Dermis blood vessel endothelial cell (primary cell): ENCODE measurements around the gene ARNT2. TPM values are rescaled to one million over a fixed set of nuclear protein-coding genes. Genes with fewer than 3 reads are reported as not detected.

Experiments used
- DNase-seq: peaks from one replicate; pipeline ENCODE4 v3.0.0; 2010
- total RNA-seq: library from RNA; depleted of rRNA; stranded (reverse); fragments of >200 nt; gene quantifications from 2 replicates; pipeline ENCODE4 v1.2.3, GENCODE V29; 2014

Gene ARNT2
- total RNA-seq, 1 donor from 2014 or later, result 0.34 TPM

GRCh38 chr15:80414546-80415357 lies 10.6 kb downstream of the ARNT2 start:
- DNase-seq, result no peak

GRCh38 chr15:80415358-80415670 lies 11.1 kb downstream of the ARNT2 start:
- no peak for DNase-seq

GRCh38 chr15:80416702-80417101 lies 12.5 kb downstream of the ARNT2 start:
- no peak for DNase-seq

- peak; percentile 65 for DNase-seq
Observed at GRCh38 chr15:80418892-80419537, 14.8 kb downstream of the ARNT2 start.

DNA sequence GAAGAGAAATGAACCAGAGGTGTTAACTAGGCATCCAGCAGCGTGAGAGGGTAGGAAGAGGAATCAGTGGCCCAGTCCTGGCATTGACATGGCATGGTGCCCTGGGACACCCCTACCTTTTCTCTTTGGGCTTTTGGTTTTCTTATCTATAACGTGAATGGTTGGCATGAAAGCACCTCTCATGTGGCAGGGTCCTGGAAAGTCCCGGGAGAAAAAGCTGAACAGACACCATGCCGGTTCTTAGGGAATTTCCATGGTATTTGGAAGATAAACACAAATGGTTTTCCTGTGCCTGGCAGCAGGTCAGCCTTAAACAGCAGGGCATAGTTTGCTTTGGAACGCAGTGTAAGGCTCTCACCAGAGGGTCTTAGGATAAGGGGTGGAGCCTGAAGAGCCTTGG lies 15.4 kb downstream of the ARNT2 start:
- peak; percentile 20 for DNase-seq

DNA sequence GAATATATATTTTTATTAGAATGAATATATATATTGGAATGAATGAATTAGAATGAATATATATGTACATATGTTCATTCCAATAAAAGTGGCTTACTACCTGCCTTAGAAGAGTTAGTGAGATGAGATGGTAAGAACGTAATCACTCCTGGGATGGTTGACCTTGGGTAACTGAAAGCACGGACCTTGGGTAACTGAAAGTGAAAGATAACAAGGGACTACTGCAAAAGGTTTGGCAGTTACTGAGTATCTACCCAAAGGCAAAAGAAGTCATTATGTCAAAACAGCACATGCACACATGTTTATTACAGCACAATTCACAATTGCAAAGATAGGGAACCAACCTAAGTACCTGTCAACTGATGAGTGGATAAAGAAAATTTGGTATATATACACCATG lies 16.5 kb downstream of the ARNT2 start:
- no peak for DNase-seq

DNA sequence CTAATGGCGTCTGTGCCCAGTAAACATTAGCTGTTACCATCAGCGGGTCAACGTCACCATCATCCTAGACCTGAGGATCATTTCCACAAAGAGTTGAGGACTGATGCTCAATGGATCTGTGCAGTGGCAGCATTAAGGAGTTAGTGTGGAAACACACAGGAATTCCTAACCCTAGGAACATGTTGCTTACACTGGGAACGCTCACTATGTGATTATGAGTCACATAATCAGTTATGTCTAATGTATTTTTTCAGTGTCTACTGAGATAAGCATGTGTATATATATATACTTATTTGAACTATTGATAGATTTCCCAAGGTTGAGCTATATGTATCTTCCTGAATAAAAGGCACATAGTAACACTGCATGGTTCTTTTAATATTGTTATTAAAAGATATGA lies 19.0 kb downstream of the ARNT2 start:
- DNase-seq, result no peak

- DNase-seq, result no peak
Observed at GRCh38 chr15:80424381-80424780, 20.2 kb downstream of the ARNT2 start.

- DNase-seq, result no peak
Observed at GRCh38 chr15:80426316-80426715, 22.1 kb downstream of the ARNT2 start.

- DNase-seq, result no peak
Observed at GRCh38 chr15:80429964-80430363, 25.8 kb downstream of the ARNT2 start.

- DNase-seq, result no peak
Observed at GRCh38 chr15:80431635-80432344, 27.6 kb downstream of the ARNT2 start.

DNA sequence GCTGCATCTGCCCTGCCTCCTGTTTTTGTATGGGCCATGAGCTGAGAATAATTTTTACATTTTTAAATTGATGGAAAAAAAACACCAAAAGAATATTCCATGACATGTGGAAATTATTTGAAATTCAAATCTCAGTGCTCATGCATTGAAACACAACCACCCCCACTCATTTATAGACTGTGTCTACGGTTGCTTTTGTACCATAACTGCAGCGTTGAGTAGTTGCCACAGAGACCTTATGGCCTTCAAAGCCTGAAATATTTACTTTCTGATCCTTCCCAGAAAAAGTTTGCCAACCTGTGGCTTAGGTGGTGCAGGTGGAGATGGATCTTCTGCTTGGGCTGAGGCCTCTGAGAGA lies 28.1 kb downstream of the ARNT2 start:
- no peak for DNase-seq

DNA sequence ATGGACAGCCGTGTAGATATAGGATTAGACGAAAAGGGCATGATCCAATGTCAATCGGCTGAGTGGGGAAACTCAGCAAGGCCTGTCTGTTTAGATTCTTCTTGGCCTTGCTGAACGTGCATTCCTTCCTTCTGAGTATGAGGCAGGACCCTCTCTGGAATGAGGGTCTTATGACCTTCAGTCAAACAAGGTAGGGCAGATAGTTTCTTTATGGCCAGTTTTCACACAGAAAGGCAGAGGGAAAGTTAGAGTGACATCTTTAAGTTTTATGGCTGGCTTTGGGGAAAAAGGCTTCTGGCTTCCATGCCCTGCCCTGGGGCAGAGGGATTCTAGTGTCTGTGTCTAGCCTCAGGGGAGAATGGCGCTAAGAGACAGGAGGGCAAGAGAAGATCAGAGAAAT lies 29.7 kb downstream of the ARNT2 start:
- DNase-seq, result no peak

DNA sequence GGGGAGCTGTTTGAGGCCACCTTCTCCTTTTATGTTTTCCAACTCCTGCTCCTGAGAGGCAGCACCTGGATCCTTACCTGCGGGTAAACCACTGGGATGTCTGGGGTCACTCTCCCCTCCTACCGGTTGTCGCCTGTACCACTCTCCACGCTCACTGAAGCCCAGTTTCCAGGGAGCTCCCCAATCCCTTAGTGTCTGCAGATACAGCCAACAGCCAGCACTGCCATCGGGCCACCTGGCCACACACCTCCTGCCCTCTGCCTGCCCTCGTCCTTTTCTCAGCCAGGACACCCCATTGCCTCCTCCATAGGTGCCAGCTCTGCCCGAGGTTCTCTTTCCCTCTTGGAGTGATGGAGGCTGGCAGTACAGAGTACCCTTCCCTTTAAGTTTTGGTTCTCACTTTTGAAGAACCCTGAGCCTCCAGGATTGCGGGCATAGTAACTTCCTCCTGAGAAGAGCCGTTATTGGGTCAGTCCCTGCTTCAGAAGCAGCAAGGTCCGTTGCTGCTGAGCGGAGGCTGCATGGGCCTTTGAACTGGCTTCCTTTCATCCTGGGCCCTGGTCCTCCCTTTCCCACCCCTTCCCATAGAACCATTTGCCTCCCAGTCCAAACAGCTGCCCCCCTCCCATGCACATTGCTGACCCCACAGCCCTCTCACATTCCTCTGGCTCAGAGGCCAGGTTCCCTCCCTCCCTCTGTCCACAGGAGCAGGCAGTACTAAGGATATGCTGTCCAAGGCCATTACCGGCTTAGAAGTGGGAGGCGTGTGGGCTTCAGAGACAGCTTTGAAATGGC lies 30.9 kb downstream of the ARNT2 start:
- no peak for DNase-seq

GRCh38 chr15:80436511-80437307 lies 32.5 kb downstream of the ARNT2 start:
- DNase-seq, result peak; percentile 7

- DNase-seq, result no peak
Observed at GRCh38 chr15:80437334-80437891, 33.2 kb downstream of the ARNT2 start.

DNA sequence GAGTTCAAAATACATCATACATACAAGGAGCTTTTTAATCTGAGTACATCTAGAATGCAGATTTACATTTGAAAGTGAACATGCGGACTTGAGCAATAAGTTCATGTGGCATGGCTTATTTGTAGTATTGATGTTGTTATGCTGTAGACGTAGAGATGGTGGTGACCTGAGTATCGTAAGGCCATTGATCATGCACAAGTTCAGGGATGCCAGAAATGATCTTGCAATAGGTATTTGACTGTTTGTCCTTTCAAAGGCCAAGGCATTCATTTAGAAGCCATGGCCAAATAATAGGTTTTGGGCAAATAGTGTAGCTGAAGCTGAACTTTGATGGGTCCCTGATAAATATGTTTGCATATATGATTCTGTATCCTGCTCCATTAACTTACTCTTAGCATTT lies 35.0 kb downstream of the ARNT2 start:
- DNase-seq, result no peak

DNA sequence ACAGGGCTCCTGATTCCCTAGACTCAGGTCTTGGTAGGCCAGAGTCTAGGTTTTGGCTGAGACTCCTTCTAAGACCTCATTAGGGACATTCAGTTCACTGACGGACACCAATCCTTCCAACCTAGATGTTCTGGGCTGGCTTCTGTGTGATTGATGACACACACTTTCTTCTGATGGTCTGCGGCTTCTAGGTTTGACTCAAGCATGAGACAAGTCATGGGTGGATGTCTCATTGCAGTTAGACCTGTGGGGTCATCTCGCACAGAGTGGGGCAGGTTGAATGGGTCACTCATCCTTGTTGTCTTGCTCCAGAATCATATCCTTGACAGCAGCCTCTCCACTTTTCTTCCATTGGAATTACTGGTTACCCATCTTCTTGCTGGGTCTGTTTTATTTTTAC lies 35.8 kb downstream of the ARNT2 start:
- no peak for DNase-seq

DNA sequence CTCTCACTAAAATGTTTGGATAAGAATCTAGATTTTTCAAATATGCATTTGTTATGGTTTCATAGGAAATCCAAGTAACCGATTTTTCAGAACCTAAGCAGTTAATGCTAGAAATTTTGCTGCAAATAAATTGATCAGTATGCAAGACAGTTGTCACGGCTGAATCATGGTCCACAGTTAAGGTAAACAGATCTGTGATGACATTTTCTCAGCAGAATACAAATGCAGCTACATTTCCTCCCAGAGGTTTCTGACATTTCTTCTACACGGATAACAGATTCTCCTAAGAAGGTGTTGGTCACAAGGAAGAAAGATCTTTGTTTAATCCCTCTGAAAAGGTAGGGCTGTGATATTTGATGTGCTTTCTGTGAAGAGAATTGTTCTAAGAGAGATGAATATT lies 36.9 kb downstream of the ARNT2 start:
- no peak for DNase-seq

DNA sequence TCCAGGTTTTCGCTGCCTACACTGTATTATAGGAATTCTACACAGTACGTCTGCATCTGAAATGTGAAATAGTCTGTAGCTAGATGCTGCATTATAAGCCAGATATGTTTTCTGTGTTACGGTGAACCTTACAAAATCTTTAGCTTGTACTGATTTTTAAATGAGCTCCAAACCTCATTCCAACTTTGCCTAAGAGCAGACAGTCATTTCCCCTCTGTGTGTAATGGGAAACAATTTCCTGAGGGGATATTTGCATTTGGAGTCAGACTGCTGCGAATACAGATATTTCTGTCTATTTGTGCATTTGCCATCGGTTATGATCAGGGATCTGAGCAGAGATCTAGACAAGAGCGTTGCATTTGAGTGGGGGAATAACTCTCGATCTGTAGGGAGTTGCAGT lies 37.5 kb downstream of the ARNT2 start:
- no peak for DNase-seq

GRCh38 chr15:80442728-80443403 lies 38.7 kb downstream of the ARNT2 start:
- DNase-seq, result no peak
